ENCODE measurements around the gene TM2D1.

Gene TM2D1

GRCh38 chr1:61752921-61753389, 28.0 kb upstream of the TM2D1 start:
- no peak for DNase-seq (ENCODE audit: low read depth, low spot score)
- H3K4me3 ChIP-seq (ENCODE audit: low read depth, low read length), result no peak overlapping the region
- CTCF ChIA-PET, result no interaction called here
- no peak for TF ChIP-seq CTCF (IDR thresholded peaks at IDR 0.05; ENCODE audit: insufficient read depth, low read length, missing control alignments)
- POLR2A ChIA-PET, result no interaction called here

GRCh38 chr1:61749574-61749973, 24.6 kb upstream of the TM2D1 start:
- DNase-seq (ENCODE audit: low read depth, low spot score), result no peak
- TF ChIP-seq CTCF (IDR thresholded peaks at IDR 0.05; ENCODE audit: insufficient read depth, low read length, missing control alignments), result no peak
- no peak overlapping the region for H3K4me3 ChIP-seq (ENCODE audit: low read depth, low read length)
- CTCF ChIA-PET, result interaction anchor here (1.2 kb wide), 1 partner anchor 68 kb away, joined by 3 read pairs; no protein-coding TSS in a partner anchor
- POLR2A ChIA-PET, result no interaction called here

- no peak for DNase-seq (ENCODE audit: low read depth, low spot score)
- TF ChIP-seq CTCF (IDR thresholded peaks at IDR 0.05; ENCODE audit: insufficient read depth, low read length, missing control alignments), result no peak
- H3K4me3 ChIP-seq (ENCODE audit: low read depth, low read length), result no peak overlapping the region
- CTCF ChIA-PET, result no interaction called here
- POLR2A ChIA-PET, result no interaction called here
Measured at GRCh38 chr1:61748566-61748965, 23.6 kb upstream of the TM2D1 start.

GRCh38 chr1:61746813-61747212, 21.9 kb upstream of the TM2D1 start:
- DNase-seq (ENCODE audit: low read depth, low spot score), result no peak

GRCh38 chr1:61743716-61744580, 19.0 kb upstream of the TM2D1 start:
- DNase-seq (ENCODE audit: low read depth, low spot score), result no peak
- ChIA-PET POLR2A (no interaction called here), CTCF (interaction anchor here (1.3 kb wide), 1 partner anchor 109 kb away, joined by 7 read pairs; no protein-coding TSS in a partner anchor)
- TF ChIP-seq CTCF (IDR thresholded peaks at IDR 0.05; ENCODE audit: insufficient read depth, low read length, missing control alignments), result no peak
- no peak overlapping the region for H3K4me3 ChIP-seq (ENCODE audit: low read depth, low read length)

More at GRCh38 chr1:61746813-61747212, 21.9 kb upstream of the TM2D1 start:
- ChIA-PET CTCF (no interaction called here), POLR2A (no interaction called here)
- H3K4me3 ChIP-seq (ENCODE audit: low read depth, low read length), result no peak overlapping the region
- no peak for TF ChIP-seq CTCF (IDR thresholded peaks at IDR 0.05; ENCODE audit: insufficient read depth, low read length, missing control alignments)

GRCh38 chr1:61743431-61743705, 18.4 kb upstream of the TM2D1 start:
- no peak for TF ChIP-seq CTCF (IDR thresholded peaks at IDR 0.05; ENCODE audit: insufficient read depth, low read length, missing control alignments)

More at GRCh38 chr1:61743431-61743705, 18.4 kb upstream of the TM2D1 start:
- POLR2A ChIA-PET, result no interaction called here
- peak overlapping the region; percentile 71 for H3K4me3 ChIP-seq (ENCODE audit: low read depth, low read length)
- CTCF ChIA-PET, result interaction anchor here (1.3 kb wide), 1 partner anchor 110 kb away, joined by 7 read pairs; no protein-coding TSS in a partner anchor
- no peak for DNase-seq (ENCODE audit: low read depth, low spot score)

Data from AG04449 (cell line).